Fibroblast of mammary gland (primary cell): ENCODE results near the gene NFIC.

ENCODE experiments used
- DNase-seq: peaks from one replicate; pipeline ENCODE4 v3.0.0-alpha.2; 2010; ENCODE audit warnings: low read depth
- H3K4me3 ChIP-seq: 2 replicates; pipeline ENCODE4 v1.5.1; 2011; ENCODE audit warnings: low read depth, mild to moderate bottlenecking, low read length, moderate library complexity; ENCODE audit not compliant: control insufficient read depth
- TF ChIP-seq, protein P1 (sequence below): conservative IDR thresholded peaks from 2 replicates; pipeline ENCODE4 v1.5.1; 2011; ENCODE audit warnings: low read depth, low read length, inconsistent platforms; ENCODE audit not compliant: control insufficient read depth, insufficient read depth

Gene NFIC

DNA sequence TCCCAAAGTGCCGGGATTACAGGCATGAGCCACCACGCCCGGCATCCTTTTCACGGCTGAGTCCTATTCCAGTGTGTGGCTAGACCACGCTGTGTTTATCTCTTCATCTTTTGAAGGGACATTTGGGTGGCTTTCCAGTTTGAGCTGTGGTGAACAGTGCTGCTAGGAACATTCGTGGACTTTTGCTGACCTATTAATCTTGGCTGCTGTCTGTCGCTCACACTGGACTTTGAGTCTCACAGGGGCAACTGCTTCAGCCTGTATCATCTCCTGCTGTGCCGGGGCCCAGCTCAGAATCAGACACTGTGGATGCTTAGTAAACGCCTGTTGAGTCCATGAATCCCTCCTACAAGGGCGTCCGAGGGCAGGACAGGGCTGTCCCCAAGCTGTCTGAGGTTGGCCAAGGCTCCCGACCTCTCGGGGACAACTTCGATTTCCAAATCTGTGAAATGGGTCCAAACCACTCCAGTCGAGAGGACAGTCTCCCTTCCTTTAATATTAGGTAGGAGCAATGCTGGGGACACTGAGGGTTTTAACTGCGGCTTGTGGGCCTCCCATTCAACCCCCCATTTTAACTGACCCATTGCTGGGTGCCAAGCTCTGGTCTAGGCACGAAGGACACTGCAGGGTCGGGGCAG, 65.5 kb downstream of the NFIC start:
- no peak for DNase-seq
- TF ChIP-seq, protein P1, sequence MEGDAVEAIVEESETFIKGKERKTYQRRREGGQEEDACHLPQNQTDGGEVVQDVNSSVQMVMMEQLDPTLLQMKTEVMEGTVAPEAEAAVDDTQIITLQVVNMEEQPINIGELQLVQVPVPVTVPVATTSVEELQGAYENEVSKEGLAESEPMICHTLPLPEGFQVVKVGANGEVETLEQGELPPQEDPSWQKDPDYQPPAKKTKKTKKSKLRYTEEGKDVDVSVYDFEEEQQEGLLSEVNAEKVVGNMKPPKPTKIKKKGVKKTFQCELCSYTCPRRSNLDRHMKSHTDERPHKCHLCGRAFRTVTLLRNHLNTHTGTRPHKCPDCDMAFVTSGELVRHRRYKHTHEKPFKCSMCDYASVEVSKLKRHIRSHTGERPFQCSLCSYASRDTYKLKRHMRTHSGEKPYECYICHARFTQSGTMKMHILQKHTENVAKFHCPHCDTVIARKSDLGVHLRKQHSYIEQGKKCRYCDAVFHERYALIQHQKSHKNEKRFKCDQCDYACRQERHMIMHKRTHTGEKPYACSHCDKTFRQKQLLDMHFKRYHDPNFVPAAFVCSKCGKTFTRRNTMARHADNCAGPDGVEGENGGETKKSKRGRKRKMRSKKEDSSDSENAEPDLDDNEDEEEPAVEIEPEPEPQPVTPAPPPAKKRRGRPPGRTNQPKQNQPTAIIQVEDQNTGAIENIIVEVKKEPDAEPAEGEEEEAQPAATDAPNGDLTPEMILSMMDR, result no peak
- H3K4me3 ChIP-seq, result no peak overlapping the region

DNA sequence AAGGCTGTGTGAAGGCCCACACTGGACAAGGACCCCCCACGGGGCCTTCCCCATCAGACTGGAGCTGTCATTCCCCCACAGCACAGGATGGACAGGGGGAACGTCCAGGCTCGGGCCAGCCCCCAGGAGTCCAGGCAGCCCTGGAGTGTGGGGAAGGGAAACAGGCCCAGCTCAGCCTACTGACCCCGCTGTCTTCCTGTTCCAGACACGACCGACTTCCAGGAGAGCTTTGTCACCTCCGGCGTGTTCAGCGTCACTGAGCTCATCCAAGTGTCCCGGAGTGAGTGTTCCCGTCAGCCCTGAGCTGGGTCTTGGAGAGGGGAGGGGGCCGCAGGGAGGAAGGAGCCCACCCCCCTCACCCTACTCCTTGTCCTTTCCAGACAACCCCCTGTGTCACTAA, 66.9 kb downstream of the NFIC start:
- TF ChIP-seq, protein P1, result no peak
- no peak for DNase-seq
- H3K4me3 ChIP-seq, result no peak overlapping the region

DNA sequence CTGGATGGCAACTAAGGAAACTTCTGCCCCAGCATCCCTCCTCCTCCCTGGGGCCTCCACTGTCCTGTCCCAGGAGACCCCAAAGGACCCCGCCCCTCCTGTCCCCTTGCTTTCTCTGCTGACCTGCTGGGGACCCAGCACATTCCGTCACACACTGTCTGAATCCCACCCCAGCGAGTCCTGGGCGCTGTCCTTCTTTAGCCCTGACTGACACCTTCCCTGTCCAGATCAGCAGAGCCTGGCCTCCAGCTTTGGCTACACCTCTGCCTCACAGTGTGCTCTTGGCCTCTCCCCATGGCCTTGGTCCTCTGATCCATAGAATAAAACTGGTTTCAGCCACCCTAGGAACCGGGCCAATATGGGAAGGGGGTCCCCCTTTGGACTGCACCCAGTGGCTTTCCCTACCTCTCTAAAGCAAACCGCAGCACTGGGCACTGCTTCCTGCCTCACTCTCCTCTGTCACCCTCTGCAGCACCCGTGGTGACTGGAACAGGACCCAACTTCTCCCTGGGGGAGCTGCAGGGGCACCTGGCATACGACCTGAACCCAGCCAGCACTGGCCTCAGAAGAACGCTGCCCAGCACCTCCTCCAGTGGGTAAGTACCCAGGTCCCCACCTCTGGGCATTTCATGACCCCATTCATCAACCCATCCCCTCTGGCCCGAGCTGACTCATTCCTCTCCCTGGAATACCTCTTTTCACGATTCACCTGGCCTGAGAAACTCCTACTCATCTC, 67.6 kb downstream of the NFIC start:
- no peak overlapping the region for H3K4me3 ChIP-seq
- no peak for DNase-seq
- TF ChIP-seq, protein P1, result no peak

DNA sequence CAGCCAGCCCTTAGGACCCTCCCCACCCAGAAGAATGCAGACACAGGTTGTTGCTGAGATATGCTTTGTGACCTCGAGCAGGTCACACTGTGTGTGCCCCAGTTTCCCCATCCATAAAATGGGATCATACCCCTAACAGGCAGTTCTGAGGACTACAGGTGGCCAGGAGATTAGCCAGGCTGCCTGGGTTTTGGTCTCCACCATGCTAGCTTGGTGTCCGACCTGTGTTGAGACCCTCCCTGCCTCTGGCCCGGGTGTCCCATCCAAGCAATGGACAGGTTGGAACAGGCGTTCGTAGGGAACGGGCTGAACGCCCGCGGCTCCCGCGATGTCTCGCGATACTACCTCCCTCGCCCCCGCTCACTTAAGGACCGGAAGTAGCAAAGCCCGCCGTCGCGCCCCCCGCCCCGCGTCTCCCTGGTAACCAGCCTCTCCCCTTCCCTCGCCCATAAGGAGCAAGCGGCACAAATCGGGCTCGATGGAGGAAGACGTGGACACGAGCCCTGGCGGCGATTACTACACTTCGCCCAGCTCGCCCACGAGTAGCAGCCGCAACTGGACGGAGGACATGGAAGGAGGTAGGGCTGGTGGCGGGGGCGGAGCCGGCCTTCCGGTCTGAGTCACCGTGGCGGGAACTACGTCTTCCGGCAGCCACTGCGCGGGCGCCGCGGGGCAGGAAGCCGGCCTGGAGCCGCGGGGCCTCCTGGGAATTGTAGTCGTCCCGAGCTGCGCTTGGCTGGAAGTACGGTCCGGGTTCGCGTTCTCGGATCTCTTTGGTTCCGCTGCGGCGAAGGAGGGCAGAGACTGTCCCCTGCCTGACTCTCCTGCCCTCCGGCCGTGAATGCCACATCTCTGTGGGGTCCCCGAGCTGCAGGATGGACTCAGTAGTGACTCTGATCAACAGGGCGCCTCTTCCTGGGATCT, 68.5 kb downstream of the NFIC start:
- peak overlapping the region; percentile 31 for H3K4me3 ChIP-seq
- TF ChIP-seq, protein P1, result no peak
- DNase-seq, result peak; percentile 95

DNA sequence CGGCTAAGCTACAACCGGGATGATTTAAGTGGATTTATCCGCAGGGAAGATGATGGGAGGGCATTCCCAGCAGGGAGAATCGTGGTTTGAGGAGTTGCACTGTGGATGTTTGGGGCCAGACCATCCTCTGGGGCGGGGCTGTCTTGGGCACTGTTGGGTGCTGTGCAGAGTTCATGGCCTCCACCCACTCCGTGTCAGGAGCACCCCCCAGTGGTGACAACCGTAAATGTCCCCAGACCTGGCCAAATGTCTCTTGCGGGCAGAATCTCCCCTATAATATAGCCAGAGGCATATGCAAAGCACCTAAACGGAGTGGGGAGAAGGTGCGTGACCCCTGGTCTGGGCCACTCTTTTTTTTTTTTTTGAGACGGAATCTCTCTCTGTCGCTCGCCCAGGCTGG, 73.7 kb downstream of the NFIC start:
- DNase-seq, result peak; percentile 41
- H3K4me3 ChIP-seq, result no peak overlapping the region
- TF ChIP-seq, protein P1, result peak; percentile 49

DNA sequence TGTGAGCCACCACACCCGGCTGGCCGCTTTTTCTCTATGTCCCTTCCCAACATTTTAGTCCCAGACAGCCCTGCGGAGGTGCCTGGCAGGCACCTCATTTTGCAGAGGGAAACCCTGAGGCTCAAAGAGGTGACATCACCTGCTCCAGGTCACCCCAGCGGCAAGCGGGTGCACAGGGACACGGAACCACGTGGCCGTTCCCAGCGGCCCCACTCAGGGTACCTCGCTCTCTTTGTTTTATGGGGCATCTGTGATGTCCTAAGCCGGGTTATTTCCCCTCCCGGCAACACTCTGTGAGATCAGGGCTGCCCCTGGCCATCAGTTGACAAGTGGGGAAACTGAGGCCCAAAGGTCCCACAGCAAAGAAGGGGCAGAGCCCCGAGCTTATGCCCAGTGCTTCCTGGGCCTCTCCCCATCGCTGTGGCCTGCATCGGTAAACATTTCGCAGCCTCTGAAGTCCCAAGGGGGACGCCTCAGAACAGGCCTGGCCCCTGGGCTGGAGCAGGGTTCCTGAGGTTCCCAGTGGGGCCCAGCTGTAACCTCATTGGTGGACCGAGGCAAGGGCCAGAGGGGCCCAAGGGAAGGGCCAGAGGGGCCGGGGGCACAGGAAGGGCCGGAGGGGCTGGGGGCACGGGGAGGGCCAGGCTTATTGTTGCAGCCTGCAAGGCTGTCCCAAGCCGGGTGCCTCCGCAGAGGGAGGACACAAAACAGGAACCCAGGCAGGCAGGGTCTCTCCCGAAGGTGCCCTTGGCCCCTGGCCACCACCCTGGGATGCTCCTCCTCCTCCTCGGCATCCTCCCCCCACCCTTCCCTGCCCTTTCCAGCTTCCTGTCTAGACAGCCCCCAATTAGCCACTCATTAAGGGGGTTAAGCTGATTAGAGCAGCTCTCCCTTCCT, 75.0 kb downstream of the NFIC start:
- H3K4me3 ChIP-seq, result no peak overlapping the region
- no peak for DNase-seq
- TF ChIP-seq, protein P1, result no peak
